Stimulated activated CD8-positive, alpha-beta memory T cell treated with anti-CD3 and anti-CD28 coated beads, Interleukin-15, amount 100 ng/mL, for 24 hours (primary cell): Measurements from ENCODE around the gene PIWIL1.

Source experiments
- DNase-seq: peaks from one replicate; pipeline ENCODE4 v3.0.0-alpha.2; 2020; ENCODE audit warnings: low read depth

Gene PIWIL1

DNA sequence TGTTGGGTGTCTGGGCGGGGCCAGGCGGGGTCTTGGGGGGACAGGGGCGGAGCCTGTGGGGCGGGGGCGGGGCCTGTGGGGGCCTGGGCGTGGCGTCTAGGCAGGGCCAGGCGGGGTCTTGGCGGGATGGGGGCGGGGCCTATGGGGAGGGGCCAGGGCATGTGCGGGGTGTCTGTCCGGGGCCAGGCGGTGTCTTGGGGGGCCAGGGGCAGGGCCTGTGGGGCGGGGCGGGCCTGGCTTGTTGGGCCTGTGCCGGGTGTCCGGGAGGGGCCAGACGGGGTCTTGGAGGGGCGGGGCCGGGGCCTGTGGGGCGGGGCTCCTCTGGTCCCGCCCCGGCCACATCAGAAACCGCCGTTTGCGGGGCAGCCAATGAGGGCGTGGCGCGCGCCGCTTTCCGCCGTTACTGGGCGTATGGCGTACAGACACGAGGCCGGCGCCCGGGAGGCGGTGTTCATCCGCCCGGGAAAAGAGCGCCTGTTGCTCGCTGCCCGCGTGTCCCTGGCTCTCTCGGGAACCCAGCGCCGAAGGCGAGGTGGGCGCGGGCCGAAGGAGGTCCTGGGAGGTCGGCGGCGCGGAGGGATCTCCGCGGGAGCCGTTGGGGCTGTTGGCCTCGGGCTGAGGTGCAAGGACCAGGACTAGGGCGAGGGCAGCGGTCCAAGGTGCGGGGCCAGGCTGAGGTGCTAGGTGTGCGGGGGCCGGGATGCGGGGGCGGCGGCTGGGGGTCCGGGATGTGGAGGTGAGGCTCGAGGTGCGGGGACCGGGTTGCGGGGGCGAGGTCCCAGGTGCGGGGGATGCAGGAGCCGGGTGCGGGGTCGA lies at the start of gene PIWIL1:
PIWIL1 (plus strand) TSS at position 400 of the 816 bp plus-strand sequence. CDS start 4,705 bp downstream, outside the sequence.
- no peak for DNase-seq

DNA sequence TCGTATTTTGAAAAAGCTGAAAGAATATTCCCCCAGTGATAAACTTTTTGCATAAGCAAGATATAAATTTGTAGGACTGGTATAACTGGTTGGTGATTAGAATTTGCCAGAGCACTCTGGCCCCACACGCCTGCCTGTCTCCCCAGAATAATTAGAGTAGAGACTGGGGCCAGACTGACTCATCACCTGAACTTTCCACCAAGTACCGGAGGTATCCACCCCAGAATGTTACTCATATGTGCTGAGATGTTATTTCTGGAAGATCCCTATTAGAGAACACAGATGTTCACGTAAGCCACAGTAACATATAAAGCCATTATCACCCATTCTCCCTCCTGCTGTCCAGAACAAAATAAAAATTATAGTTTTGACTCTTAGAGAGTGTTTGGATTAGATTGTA lies 49.5 kb upstream of the PIWIL1 start:
- DNase-seq: no peak

DNA sequence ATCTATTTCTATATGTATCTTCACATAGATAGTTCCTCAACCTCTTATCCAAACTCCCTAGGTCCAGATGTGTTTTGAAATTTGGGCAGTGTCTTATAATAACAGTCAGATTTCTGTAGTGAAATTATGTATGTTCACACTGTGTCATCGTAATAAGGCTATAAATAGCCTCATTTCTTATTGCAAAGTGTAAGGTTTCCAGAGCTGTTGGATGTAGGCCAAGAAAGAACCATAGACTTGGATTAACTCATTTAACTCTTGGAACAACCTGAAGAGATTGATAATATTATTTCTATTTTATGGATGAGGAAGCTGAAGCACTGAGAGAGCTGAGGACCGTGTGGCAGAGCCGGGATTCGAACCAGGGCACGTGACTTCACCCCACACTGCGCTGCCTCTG lies 49.0 kb upstream of the PIWIL1 start:
- no peak for DNase-seq

DNA sequence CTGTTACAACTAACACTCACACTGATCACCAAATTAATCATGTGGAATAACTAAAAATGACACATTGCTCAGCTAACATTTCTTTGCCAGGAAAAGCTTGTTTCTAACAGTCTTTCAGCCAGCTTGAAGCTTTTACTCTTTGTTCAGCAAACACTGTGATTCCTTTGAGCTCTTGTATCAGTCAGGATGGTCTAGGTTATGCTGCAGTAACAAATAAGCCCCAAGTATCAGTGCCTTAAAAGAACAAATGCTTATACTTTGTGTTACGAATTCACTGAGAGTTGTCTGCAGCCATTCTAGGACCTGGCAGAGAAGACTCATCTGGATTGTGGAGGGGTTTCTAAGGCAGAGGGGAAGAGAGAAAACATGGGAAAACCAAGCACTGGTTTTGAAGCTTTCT lies 47.6 kb upstream of the PIWIL1 start:
- DNase-seq: no peak

DNA sequence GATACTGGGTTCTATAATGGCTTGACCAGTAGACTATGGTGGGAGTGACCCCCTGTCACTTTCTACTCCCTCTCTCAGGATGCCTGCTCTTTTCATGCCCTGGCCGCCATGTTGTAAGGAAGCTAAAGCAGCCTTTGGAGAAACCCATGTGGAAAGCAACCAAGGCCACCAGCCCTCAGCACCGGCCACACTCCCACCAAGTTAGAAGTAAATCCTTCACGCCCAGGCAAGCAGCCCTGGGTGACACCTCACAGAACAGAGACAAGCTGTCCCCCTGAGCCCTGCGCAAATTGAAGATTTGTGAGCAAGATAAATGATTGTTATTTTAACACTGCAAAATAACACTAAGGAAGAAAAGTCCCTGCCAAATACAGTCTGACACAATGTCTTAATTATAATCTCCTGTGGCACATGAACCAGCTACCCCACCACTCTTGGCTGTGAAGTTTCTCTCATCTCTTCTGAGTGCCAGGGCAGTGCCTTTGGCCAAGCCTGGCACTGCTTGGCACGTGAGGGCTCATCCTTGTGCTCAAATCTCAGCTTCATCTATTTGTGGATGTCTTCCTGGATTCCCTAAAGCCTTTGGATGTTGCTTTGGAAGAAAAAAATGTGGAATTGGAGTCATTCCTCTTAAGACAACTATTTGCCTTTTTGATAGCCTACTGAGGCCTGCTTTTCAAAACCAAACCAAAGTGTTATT lies 39.2 kb upstream of the PIWIL1 start:
- DNase-seq: no peak

DNA sequence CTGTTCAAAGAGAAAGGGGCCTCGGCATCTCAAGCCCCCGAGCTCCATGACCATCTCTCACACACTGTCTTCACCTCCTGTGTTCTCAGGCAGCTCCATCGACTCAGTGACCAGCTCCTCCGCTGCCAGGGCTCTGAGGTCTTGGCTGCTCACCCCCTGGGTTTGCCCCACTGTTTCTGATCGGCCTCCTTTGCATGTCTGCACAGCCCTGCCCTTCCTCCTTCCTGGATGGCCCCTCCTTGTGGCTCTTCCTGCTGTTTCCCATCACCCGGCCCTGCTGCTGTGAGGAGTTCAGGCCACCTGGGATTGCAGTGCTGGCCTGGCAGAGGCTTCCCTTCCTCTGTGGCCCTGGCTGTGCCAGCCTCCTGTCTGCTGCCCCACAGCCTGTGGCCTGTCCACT lies 38.1 kb upstream of the PIWIL1 start:
- no peak for DNase-seq

DNA sequence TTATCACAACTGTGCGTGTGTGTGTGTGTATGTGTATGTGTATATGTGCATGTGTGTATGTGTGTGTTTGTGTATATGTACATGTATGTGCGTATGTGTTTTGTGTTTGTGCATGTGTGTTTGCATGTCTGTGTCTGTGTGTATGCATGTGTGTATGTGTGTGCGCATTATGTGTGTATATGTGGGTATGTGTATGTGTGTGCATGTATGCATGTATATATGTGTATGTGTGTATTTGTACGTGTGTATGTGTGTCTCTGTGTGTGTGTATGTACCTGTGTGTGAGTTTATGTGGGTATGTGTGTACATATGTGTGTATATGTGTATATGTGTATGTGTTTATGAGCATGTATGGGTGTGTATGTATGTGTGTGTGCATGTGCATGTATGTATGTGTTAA lies 37.6 kb upstream of the PIWIL1 start:
- no peak for DNase-seq

DNA sequence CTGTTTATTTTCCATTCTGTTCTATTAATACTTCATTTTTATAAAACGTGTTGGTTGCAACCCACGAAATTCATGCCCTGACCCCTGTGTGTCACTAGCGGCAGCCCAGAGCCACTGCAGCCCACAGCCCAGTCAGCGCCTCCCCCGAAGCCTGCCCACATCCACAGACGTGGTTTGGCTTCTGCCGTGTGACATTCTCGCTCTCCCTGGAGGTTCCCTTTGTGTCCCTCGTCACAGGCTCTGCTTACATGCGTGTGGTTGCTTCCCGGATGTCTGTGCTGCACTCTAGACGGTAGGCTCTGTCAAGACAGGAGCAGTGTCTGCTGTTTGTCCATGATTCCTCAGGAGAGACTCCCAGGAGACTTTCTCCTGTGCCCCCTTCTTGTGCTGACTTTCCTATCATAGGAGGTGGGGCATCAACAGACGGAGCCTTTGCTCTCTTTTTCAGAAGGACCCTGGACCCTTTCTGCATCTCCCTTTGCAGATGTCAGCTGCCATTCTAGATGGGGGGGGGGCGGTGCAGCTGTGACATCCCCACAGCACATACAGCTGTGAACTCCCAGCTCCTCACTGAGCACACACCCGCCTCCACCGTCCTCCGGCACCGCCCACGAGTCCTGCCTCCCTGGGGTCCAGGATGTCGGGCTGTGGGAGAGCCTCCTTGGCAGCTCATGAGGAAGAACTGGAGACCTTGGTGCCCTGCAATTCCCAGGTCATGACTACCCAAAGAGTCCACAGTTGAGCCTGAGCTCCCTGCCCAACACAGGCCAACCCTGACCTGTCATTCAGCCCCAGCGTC lies 36.8 kb upstream of the PIWIL1 start:
- no peak for DNase-seq

DNA sequence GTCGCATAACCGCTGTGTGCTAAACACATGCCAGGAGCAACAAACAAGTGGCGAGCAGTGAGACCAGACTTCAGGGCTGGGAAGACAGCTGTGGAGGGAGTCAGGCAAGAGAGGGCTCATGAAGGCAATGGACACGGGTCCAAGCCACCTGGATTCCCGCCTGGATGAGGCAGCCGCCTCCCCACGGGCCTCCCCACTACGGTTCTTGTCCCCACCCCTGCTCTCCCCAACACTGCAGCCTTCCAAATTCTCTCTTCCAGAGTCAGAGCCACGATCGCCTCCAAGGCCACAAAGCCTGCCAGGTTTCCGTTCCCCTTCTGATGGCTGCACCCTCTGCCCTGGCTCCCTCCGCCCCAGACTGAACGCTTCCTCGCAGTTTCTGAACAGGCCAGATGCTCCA lies 36.1 kb upstream of the PIWIL1 start:
- DNase-seq: no peak

DNA sequence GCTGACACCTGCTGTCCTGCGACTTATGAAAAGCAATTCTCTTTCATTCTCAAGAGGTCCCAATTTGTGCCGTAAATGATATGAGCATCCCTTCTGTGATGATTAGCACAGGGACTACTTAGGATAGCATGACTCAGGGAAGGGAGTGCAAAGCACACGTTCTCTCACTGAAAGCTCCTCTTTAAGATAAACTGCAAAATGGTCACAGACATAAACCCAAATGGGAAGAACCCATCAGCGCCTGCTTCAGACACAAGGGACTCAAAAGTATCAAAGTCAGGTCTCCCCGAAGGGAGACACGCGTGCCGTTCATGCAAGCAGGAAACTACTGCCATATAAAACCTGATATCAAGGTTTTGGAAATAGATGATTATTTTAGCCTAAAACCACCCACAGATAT lies 33.9 kb upstream of the PIWIL1 start:
- DNase-seq: no peak

DNA sequence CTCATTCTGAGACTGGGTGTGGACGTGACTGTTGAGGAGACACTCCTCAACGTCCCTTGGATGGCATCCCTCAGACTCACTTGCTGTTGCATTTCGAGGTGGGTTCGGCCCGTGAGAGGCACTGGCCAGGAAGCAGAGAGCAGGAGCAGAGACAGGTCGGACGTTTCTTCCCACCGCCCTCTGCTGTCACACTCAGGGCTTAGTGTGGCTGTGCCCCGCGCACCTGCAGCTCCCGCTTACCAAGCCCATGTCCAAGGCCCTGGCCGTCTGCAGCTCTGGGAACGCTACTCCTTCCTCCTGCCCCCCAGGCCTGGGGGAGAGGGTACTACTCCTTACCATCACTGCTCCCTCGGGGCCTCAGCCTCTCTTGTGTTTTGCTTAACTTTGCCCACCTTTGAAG lies 29.8 kb upstream of the PIWIL1 start:
- DNase-seq: no peak

DNA sequence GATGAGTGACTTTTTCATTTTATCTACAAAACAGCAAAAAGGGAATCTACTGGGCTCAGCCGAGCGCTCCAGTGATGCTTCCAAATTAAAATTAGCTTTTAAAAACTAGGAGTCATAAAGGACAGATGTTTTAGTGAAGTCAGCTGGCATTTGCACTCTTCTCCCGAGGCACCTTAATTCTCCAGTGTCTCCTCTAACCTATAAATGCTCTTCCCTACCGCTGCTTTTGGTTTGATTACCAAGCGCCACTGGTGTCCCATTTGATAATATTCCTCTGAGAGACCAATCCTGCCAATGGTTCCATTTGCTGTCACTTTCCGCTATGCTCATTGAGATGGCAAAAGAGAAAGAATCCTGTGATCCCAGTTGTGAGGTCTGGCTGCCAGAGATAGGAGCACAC lies 29.3 kb upstream of the PIWIL1 start:
- DNase-seq: no peak

DNA sequence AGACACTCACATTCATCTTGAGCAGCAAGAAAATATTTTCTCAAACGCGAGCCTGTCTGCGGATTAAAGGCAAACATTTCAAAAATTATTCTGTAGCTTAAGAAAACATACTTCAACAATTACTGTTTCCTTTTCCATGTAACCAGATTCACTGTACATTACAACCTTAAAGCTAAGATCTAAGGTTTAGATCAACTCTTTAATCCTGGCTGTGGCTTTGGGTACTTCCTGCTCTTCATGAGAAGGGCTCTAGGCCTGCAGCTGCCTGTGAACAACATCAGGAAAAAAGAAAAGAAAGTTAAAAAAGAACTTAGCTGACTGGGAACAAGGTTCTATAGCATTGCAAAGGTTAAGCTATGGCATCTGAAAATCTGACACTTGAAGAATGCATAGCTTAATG lies 21.4 kb upstream of the PIWIL1 start:
- DNase-seq: no peak

DNA sequence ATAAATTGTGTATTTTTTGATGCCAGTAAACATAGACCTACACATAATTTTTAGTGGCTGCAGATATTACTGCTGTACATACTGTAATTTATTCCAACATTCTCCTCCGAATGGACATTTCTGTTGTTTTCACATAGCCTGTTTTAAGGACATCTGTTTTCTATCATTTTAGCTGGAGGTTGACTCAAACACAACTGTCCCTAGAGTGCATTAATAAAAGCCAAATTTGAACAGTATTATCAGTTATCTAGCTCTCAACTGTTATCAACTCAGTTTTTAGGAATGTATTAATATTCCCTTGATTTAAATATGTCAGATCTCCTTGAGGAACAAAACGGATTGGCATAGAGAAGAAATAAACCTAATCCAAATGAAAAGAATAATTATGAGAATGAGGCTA lies 17.2 kb upstream of the PIWIL1 start:
- DNase-seq: no peak

DNA sequence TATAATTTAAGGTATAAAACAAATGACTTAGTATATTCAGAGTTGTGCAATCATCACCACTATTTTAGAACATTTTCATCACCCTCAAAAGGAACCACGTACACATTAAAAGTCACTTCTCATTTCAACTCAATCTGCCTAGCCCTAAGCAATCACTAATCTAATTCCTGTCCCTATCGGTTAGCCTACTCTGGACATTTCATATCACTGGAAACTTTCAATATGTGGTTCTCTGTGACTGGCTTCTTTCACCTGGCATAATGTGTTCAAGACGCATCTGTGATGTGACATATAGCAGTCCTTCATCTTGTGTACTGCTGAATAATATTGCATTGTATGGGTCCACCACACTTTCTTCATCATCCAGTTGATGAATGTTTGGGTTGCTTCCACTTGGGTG lies 15.4 kb upstream of the PIWIL1 start:
- DNase-seq: no peak

DNA sequence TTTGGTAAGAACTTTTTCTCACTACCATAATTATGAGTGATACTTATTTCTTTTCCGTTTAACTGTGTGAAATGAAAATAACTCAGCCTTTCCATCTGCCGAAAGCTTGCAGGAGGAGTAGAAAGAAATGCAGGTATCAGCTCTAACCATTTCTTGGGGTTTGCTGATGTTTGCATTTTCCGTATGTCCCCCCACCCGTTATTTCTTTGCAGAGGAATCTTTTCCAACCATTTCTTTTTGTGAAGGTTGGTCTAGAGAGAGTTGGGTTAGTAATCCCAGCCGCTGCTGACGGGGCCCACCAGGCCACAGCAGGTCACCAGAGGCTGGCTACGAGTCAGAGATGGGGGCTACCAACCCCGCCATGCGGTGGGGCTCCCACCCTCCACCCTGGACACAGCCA lies 7.0 kb upstream of the PIWIL1 start:
- no peak for DNase-seq

DNA sequence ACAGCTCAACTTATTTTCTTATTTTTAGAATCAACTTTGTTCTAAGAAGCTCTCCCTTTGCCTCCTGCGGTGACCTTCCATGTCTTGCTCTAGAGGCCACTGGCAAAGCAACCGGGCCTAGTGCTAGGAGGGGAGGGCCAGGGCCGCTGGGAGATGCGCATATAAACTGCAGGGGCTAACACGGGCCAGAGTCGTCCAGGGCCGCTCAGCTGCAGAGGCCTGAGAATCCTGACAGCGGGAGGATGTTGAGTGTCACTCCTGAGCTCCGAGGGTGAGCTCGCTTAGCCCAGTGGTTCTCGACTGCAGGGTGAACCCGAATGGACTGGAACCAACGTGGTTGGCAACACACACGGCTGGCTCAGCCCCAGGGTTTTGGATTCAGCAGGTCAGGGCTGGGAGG lies 6.5 kb upstream of the PIWIL1 start:
- no peak for DNase-seq

DNA sequence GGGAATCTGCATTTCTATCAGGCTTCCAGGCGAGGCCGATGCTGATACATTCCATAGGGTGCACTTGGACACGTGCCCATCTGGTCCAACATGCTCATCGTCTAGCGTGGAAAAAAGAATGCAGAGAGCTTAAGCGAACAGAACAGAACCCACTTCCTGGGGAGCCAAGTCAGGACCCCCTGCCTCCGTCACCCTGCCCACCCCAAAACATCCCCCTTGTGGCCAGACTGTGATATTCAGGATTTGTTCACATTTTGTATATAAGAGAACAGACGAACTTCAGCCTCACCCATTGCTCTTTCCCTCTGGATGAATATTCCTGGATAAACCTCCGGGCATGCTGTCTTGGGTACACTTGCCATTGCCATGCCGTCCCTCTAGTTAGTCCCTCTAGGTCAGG lies 4.3 kb upstream of the PIWIL1 start:
- no peak for DNase-seq

DNA sequence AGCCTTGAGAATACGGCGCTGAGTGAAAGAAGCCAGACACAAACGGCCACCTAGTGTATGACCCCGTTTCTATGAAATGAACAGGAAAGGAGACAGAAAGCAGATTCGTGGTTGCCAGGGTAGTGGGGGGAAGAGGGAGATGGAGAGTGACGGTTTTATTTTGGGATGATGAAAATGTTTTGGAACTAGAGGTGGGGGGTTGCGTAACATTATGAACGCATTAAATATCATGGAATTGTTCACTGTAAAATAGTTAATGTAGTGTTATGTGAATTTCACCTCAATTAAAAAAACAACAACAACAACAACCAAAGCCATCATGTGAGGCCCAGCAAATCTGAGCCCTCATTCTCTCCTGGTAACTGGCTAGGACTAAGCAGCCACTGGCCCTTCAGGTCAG lies 3.3 kb upstream of the PIWIL1 start:
- no peak for DNase-seq

DNA sequence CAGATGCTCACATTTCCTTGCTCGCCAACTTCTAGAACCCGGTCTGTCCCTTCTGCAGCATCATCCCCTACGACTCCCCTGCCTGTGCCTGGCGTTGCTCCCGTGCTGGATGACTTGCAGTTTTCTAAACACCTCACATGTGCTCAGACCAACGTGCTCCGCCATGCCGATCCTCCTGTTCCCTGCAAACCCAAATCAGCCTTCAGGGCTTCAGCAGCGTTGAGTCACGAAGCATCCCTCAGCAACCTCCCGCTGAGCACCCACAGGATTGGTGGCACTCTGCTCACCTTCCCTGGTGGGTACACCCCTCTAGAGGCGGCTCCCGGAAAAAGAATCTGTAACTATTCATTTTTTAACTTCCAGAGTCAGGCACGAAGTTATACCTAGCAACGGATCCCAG lies 2.8 kb upstream of the PIWIL1 start:
- no peak for DNase-seq

DNA sequence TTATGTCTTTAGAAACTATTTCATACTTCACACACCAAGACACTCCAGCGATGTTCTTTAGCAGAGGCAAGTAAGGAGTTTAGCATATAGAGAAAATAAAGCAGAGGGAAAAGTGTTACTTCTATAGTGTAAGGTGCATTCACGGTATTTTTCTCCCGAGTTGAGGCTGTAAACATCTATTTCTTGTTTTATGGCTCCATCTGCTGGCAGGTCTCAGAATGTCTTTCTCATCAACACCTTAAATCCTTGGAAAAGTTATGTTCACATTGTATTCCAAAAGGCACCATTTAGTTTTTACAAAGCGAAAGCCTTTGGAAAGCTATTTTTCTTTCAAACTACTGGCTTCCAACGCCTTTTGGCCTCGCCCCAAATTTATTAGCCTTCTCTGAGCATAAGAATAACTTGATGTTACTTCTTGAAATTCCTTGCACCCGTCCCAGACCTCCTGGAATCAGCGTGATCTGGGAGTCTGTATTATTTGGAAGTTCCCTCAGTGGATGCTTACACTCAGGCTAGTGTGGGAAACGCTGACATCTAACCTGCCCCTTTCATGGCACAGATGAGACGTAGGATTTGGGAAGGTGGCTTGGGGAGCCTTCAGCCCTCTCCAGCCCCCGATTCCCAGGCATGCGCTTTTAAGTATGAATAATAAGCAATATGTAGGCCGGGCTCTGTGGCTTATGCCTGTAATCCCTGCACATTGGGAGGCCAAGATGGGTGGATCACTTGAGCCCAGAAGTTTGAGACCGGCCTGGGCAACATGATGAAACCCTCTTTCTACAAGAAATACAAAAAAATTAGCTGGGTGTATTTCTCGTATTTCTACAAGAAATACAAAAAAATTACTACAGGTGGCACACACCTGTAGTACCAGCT lies 1.9 kb upstream of the PIWIL1 start:
- no peak for DNase-seq
